ENCODE results near the gene GALP.
"Not testable (repeated sequence)": the region's sequence is repeated elsewhere in the genome, so short reads cannot be mapped to it uniquely, and the experiment has no call there.

- not testable (repeated sequence) for TF ChIP-seq CTCF, POLR2A (IDR thresholded peaks at IDR 0.05)
Observed at GRCh38 chr19:56176310-56176709, 502 bp downstream of the GALP start.

Data from esophagus squamous epithelium (tissue), 4 donors.